Activated naive CD8-positive, alpha-beta T cell (primary cell): ENCODE results near the gene BARD1.
"Not testable (repeated sequence)": the region's sequence is repeated elsewhere in the genome, so short reads cannot be mapped to it uniquely, and the experiment has no call there.

Experiments
- H3K27ac Mint-ChIP-seq: one replicate; pipeline ENCODE4 v1.8.0; 2021; ENCODE audit warnings: mixed read lengths
- H3K27me3 Mint-ChIP-seq: one replicate; pipeline ENCODE4 v1.8.0; 2021; ENCODE audit warnings: mixed read lengths
- H3K36me3 Mint-ChIP-seq: one replicate; pipeline ENCODE4 v1.8.0; 2021; ENCODE audit warnings: mixed read lengths
- H3K4me1 Mint-ChIP-seq: one replicate; pipeline ENCODE4 v1.8.0; 2021; ENCODE audit warnings: low read depth, mixed read lengths
- H3K4me3 Mint-ChIP-seq: one replicate; pipeline ENCODE4 v1.8.0; 2021; ENCODE audit warnings: mild to moderate bottlenecking, mixed read lengths
- H3K9me3 Mint-ChIP-seq: one replicate; pipeline ENCODE4 v1.8.0; 2021; ENCODE audit warnings: low read depth, mixed read lengths

The BARD1 gene

DNA sequence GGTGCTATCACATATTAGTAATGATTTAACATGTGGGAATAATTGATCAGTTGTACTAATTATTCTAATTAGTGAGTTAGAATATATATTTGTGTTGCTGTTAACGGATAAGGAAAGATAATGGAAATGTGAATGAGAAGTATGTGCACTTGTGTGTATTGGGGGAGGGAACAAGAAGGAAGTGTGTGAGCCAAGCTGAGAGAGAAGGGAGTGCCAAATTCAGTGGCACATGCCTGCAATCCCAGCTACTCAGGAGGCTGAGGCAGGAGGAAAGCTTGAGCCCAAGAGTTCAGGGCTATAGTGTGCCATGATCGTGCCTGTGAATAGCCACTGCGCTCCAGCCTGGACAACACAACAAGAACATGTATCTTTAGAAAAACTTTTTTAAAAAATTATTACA lies 9.3 kb downstream of the BARD1 start:
- H3K27me3 Mint-ChIP-seq = no peaks in the 10 kb centered on the region
- no peak overlapping the region for H3K27ac Mint-ChIP-seq
- peaks cover 8% of the 10 kb centered on the region for H3K36me3 Mint-ChIP-seq
- peaks cover 6% of the 10 kb centered on the region for H3K4me1 Mint-ChIP-seq
- no peaks in the 10 kb centered on the region for H3K9me3 Mint-ChIP-seq
- H3K4me3 Mint-ChIP-seq = no peak overlapping the region

DNA sequence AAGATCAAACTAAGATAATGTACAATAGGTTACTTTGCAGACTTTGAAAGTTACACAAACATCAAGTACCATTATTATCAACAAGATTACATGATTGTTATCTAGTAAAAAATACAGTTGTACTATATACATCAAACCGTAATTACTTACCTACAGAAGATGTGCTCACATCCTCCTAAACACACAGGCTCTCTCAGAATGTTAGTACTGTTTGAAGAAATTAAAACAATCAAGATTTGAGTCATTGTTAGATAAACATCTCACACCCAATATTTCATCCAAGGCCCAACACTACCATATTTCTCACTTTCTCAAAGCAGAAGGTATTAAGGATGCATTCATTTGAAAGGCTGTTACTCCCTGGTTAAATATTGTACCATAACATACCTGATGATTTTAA lies 12.6 kb downstream of the BARD1 start:
- Mint-ChIP-seq H3K4me3 (no peak overlapping the region), H3K4me1 (peaks cover 7% of the 10 kb centered on the region), H3K27ac (no peak overlapping the region), H3K36me3 (peaks cover 13% of the 10 kb centered on the region), H3K27me3 (no peaks in the 10 kb centered on the region), H3K9me3 (no peaks in the 10 kb centered on the region)

DNA sequence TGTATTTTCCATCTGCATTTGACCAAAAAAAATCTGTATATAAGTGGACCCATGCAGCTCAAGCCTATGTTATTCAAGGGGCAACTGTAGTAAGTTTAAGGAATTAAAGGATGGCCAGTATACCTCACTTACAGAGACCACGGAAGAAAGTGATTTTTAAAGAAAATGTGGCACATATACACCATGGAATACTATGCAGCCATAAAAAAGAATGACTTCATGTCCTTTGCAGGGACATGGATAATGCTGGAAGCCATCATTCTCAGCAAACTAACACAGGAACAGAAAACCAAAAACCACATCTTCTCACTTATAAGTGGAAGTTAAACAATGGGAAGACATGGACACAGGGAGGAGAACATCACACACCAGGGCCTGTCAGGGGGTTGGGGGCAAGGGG lies 26.3 kb downstream of the BARD1 start:
- peaks cover 59% of the 10 kb centered on the region for H3K36me3 Mint-ChIP-seq
- H3K4me1 Mint-ChIP-seq, H3K27ac Mint-ChIP-seq, H3K4me3 Mint-ChIP-seq, H3K27me3 Mint-ChIP-seq: not testable (repeated sequence)
- H3K9me3 Mint-ChIP-seq = peaks cover 13% of the 10 kb centered on the region

DNA sequence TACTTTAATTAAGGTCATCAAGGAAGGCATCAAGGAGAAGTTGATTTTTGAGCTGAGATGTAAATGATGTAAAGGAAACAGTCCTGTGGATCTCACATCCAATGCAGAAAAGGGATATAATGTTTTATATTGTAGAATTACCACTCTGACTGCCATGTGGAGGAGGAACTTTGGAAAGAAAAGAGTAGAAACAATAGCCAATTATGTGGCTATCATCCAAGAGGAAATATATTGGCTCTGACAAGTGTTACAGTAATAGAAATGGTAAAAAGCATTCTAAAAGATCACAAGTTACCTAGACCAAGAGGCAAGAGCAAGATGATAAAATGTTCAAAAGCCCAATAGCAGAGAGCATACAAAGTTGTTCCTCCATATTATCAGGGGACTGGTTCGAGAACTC lies 26.8 kb downstream of the BARD1 start:
- peaks cover 59% of the 10 kb centered on the region for H3K36me3 Mint-ChIP-seq
- H3K4me1 Mint-ChIP-seq = no peaks in the 10 kb centered on the region
- no peak overlapping the region for H3K4me3 Mint-ChIP-seq
- H3K27ac Mint-ChIP-seq = no peak overlapping the region
- peaks cover 13% of the 10 kb centered on the region for H3K9me3 Mint-ChIP-seq
- H3K27me3 Mint-ChIP-seq = no peaks in the 10 kb centered on the region

DNA sequence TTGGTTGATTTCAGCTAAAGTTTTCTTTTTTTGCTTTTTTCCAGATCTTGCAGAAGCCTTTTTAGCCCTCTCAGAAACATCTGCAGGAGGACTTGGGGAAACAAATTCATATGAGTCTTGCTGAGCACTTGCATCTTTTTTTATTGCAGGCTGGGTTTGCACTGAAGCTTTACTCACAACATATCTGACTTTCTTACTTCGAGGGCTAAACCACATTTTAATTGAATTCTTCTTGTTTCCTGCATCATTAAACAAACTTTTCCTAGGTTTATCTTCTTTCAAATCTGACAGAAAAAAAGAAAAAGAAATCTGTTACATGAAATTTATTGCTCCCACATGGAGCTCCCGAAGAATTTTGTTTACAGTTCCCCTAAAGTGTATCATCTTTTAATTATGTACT lies 28.3 kb downstream of the BARD1 start:
- H3K27me3 Mint-ChIP-seq = no peaks in the 10 kb centered on the region
- no peak overlapping the region for H3K27ac Mint-ChIP-seq
- peaks cover 59% of the 10 kb centered on the region for H3K36me3 Mint-ChIP-seq
- no peaks in the 10 kb centered on the region for H3K4me1 Mint-ChIP-seq
- peaks cover 13% of the 10 kb centered on the region for H3K9me3 Mint-ChIP-seq
- H3K4me3 Mint-ChIP-seq = no peak overlapping the region

GRCh38 chr2:214775971-214776370 lies 33.5 kb downstream of the BARD1 start:
- Mint-ChIP-seq H3K36me3 (peaks cover 26% of the 10 kb centered on the region), H3K4me3 (no peak overlapping the region), H3K27me3 (no peaks in the 10 kb centered on the region), H3K9me3 (peaks cover 6% of the 10 kb centered on the region), H3K27ac (no peak overlapping the region), H3K4me1 (no peaks in the 10 kb centered on the region)

DNA sequence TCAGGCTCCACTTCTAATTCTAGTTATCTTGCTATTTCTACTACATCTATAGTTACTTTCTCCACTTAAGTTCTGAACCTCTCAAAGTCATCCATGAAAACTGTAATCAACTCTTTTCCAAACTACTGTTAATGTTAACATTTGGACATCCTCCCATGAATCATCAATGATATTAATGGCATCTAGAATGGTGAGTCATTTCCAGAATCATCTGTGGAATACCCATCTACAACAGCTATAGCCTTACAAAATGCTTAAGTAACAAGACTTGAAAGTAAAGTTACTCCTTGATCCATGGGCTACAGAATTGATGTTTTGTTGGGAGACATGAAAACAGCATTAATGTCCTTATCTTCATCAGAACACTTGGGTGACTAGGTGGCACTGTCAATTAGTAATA lies 35.4 kb downstream of the BARD1 start:
- Mint-ChIP-seq H3K27me3 (no peaks in the 10 kb centered on the region), H3K27ac (no peak overlapping the region), H3K9me3 (peaks cover 6% of the 10 kb centered on the region), H3K4me3 (no peak overlapping the region), H3K4me1 (no peaks in the 10 kb centered on the region), H3K36me3 (peaks cover 14% of the 10 kb centered on the region)

DNA sequence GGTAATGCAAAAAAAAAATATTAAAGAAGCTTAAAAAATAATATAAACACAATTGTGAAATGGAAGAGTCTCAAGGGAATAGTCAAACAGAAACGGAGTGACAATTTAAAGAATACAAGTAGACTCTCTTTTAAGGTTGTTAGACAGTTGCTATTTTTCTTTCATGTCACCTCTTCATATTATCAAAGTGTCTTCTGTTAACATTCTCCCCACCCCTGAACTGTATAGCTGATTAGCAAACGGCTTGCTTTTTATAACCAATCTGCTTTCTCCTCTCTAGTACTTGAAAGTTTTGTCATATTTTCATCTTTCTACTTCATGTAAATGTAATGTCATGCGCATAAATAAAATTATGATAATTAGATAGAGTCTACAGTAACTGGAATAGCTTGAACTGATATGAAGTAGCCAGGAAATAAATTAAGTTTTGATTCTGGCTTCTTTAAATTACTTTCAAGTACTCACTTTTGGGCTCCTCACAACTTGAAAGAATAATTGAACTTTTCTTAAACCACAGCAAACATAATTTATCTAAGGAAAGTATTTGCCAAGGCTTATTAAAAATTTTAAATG lies 37.0 kb downstream of the BARD1 start:
- H3K36me3 Mint-ChIP-seq = peaks cover 22% of the 10 kb centered on the region
- no peak overlapping the region for H3K4me3 Mint-ChIP-seq
- H3K9me3 Mint-ChIP-seq = peaks cover 6% of the 10 kb centered on the region
- H3K27me3 Mint-ChIP-seq = no peaks in the 10 kb centered on the region
- no peak overlapping the region for H3K27ac Mint-ChIP-seq
- H3K4me1 Mint-ChIP-seq = no peaks in the 10 kb centered on the region

- Mint-ChIP-seq H3K36me3 (peaks cover 39% of the 10 kb centered on the region), H3K4me3 (no peak overlapping the region), H3K9me3 (no peaks in the 10 kb centered on the region), H3K27ac (no peak overlapping the region), H3K4me1 (no peaks in the 10 kb centered on the region), H3K27me3 (no peaks in the 10 kb centered on the region)
Measured at GRCh38 chr2:214765180-214765579, 44.3 kb downstream of the BARD1 start.

DNA sequence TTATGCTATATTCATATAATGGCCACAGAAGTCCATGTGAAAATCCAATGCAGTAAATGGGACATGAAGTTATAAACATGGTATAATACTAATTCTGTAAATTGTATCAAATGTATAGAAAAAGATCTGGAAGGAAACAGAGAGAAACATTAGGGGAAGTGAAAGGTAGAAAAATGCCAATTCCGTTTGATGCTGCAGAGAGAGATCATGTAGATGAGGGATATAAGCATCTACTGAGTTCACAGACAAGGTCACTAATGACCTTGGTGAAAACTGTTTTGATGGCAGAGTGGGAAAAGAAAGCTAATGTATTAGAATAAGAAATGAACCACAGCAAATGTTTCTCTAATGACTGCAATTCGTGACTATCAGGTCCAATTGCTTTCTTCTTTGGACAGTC lies 56.0 kb downstream of the BARD1 start:
- Mint-ChIP-seq H3K36me3 (peaks cover 30% of the 10 kb centered on the region), H3K4me3 (no peak overlapping the region), H3K4me1 (no peaks in the 10 kb centered on the region)

GRCh38 chr2:214750529-214750928 lies 59.0 kb downstream of the BARD1 start:
- Mint-ChIP-seq H3K9me3 (no peaks in the 10 kb centered on the region), H3K4me3 (no peak overlapping the region), H3K36me3 (peaks cover 21% of the 10 kb centered on the region), H3K4me1 (no peaks in the 10 kb centered on the region), H3K27me3 (no peaks in the 10 kb centered on the region), H3K27ac (no peak overlapping the region)

More for the DNA sequence above, 56.0 kb downstream of the BARD1 start:
- Mint-ChIP-seq H3K9me3 (no peaks in the 10 kb centered on the region), H3K27ac (no peak overlapping the region), H3K27me3 (no peaks in the 10 kb centered on the region)

GRCh38 chr2:214747992-214748391 lies 61.5 kb downstream of the BARD1 start:
- Mint-ChIP-seq H3K4me3 (no peak overlapping the region), H3K27me3 (no peaks in the 10 kb centered on the region), H3K9me3 (no peaks in the 10 kb centered on the region), H3K27ac (no peak overlapping the region), H3K4me1 (no peaks in the 10 kb centered on the region), H3K36me3 (peaks cover 19% of the 10 kb centered on the region)

DNA sequence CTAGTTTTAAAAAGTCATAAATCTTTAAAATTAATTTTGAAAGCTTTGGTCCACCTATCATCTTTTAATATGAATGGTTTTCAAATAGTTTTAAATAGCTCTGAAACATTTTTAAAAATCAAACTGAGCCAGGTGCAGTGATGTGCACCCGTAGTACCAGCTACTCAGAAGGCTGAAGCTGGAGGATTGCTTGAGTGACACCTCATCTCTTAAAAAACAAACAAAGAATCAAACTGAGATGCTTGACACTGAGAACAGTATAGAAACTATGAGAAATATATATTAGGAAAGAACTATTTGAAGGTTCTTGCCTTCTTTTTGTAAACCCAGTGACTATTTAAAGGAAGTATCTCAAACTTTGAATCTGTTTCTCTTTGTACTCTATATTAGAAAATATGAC lies 67.4 kb downstream of the BARD1 start:
- Mint-ChIP-seq H3K9me3 (no peaks in the 10 kb centered on the region), H3K4me1 (peaks cover 4% of the 10 kb centered on the region), H3K27me3 (no peaks in the 10 kb centered on the region), H3K27ac (no peak overlapping the region), H3K36me3 (peaks cover 18% of the 10 kb centered on the region), H3K4me3 (no peak overlapping the region)

GRCh38 chr2:214740867-214741395 lies 68.6 kb downstream of the BARD1 start:
- H3K4me3 Mint-ChIP-seq = no peak overlapping the region
- H3K36me3 Mint-ChIP-seq = peaks cover 13% of the 10 kb centered on the region
- no peak overlapping the region for H3K27ac Mint-ChIP-seq
- H3K9me3 Mint-ChIP-seq = no peaks in the 10 kb centered on the region
- peaks cover 4% of the 10 kb centered on the region for H3K4me1 Mint-ChIP-seq
- no peaks in the 10 kb centered on the region for H3K27me3 Mint-ChIP-seq

DNA sequence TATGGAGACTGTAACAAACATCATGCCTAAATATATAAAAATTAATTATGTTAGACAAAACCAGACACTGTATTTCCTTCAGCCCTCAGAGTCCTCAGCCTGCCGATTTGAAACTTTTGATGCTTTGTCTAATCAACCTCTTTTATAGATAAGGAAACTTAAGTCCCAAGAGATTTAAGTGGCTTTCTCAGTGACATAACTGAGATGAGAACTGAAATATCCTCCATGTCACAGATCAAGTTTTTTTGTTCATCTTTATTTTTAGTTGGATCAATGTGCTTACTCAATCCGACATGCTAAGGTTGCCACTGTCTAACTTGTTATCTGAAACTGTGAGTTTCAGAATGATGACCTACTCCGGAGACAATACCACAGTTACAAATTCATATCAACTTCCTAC lies 72.3 kb downstream of the BARD1 start:
- H3K4me1 Mint-ChIP-seq = peaks cover 4% of the 10 kb centered on the region
- H3K27ac Mint-ChIP-seq = no peak overlapping the region
- H3K4me3 Mint-ChIP-seq = no peak overlapping the region
- no peaks in the 10 kb centered on the region for H3K27me3 Mint-ChIP-seq
- peaks cover 10% of the 10 kb centered on the region for H3K36me3 Mint-ChIP-seq
- no peaks in the 10 kb centered on the region for H3K9me3 Mint-ChIP-seq

- H3K36me3 Mint-ChIP-seq = peaks cover 15% of the 10 kb centered on the region
- no peak overlapping the region for H3K4me3 Mint-ChIP-seq
Measured at GRCh38 chr2:214730800-214731407, 78.6 kb downstream of the BARD1 start.

More at GRCh38 chr2:214730800-214731407, 78.6 kb downstream of the BARD1 start:
- Mint-ChIP-seq H3K27ac (no peak overlapping the region), H3K9me3 (no peaks in the 10 kb centered on the region), H3K27me3 (no peaks in the 10 kb centered on the region), H3K4me1 (no peaks in the 10 kb centered on the region)
